Activated CD8-positive, alpha-beta memory T cell treated with anti-CD3 and anti-CD28 coated beads, Interleukin-2, amount 50 U/mL, for 24 hours (primary cell): ENCODE data around the gene DHRS3.
"Not testable (repeated sequence)": the region's sequence is repeated elsewhere in the genome, so short reads cannot be mapped to it uniquely, and the experiment has no call there.

Experiments used
- DNase-seq: peaks from one replicate; pipeline ENCODE4 v3.0.0-alpha.2; 2020; ENCODE audit errors: extremely low read depth

The DHRS3 gene

GRCh38 chr1:12578860-12579422 lies 39.1 kb downstream of the DHRS3 start:
- no peak for DNase-seq

- DNase-seq: no peak
These were observed 41.0 kb downstream of the DHRS3 start for GRCh38 chr1:12577020-12577419.

GRCh38 chr1:12574757-12575139 lies 43.3 kb downstream of the DHRS3 start:
- no peak for DNase-seq

GRCh38 chr1:12573015-12573825 lies 44.8 kb downstream of the DHRS3 start:
- DNase-seq: no peak

- no peak for DNase-seq
These were observed 45.5 kb downstream of the DHRS3 start for GRCh38 chr1:12572522-12572921.

GRCh38 chr1:12570291-12570690 lies 47.7 kb downstream of the DHRS3 start:
- no peak for DNase-seq

- no peak for DNase-seq
These were observed 49.8 kb downstream of the DHRS3 start for GRCh38 chr1:12568009-12568767.

- DNase-seq: no peak
These were observed 50.7 kb downstream of the DHRS3 start for GRCh38 chr1:12567288-12567819.

- no peak for DNase-seq
These were observed 51.3 kb downstream of the DHRS3 start for GRCh38 chr1:12566484-12567287.

- DNase-seq: no peak
These were observed 52.1 kb downstream of the DHRS3 start for GRCh38 chr1:12565966-12566352.

GRCh38 chr1:12565094-12565965 lies 52.7 kb downstream of the DHRS3 start:
- no peak for DNase-seq

GRCh38 chr1:12564251-12564650 lies 53.8 kb downstream of the DHRS3 start:
- not testable (repeated sequence) for DNase-seq

- DNase-seq: no peak
These were observed 54.9 kb downstream of the DHRS3 start for GRCh38 chr1:12562955-12563576.

GRCh38 chr1:12561121-12561520 lies 56.9 kb downstream of the DHRS3 start:
- no peak for DNase-seq

- no peak for DNase-seq
These were observed 60.8 kb downstream of the DHRS3 start for GRCh38 chr1:12556957-12557935.

- DNase-seq: no peak
These were observed 61.6 kb downstream of the DHRS3 start for GRCh38 chr1:12556368-12556930.

- no peak for DNase-seq
These were observed 62.3 kb downstream of the DHRS3 start for GRCh38 chr1:12555411-12556367.
